Measurements from ENCODE around the gene ZNF24. TPM values are rescaled to one million over a fixed set of nuclear protein-coding genes. Genes with fewer than 3 reads are reported as not detected.

The ZNF24 gene
- total RNA-seq, 2 donors from 2014 or later: 27.5 to 33.9 TPM

- peaks cover 0 to 15% of the 10 kb centered on the region in 2 donors for H3K4me1 ChIP-seq
- H3K36me3 ChIP-seq: peaks cover 74% of the 10 kb centered on the region
- H3K27ac ChIP-seq: no peak overlapping the region
- DNase-seq (ENCODE audit: low spot score): no peak
- no peaks in the 10 kb centered on the region for H3K9me3 ChIP-seq
- no peak for TF ChIP-seq CTCF (IDR thresholded peaks at IDR 0.05)
- H3K27me3 ChIP-seq: no peaks in the 10 kb centered on the region
- no peak overlapping the region for H3K4me3 ChIP-seq
These were observed 10.0 kb downstream of the ZNF24 start for GRCh38 chr18:35334212-35334611.

- H3K4me3 ChIP-seq: no peak overlapping the region
- peaks cover 47% of the 10 kb centered on the region for H3K36me3 ChIP-seq
- no peaks in the 10 kb centered on the region for H3K9me3 ChIP-seq
- DNase-seq (ENCODE audit: low spot score): no peak
- H3K27ac ChIP-seq: no peak overlapping the region
- no peaks in the 10 kb centered on the region for H3K27me3 ChIP-seq
- TF ChIP-seq CTCF (IDR thresholded peaks at IDR 0.05): no peak
- H3K4me1 ChIP-seq: peaks cover 0 to 15% of the 10 kb centered on the region in 2 donors
These were observed 12.7 kb downstream of the ZNF24 start for GRCh38 chr18:35331367-35332087.

GRCh38 chr18:35328868-35329267 is 15.4 kb downstream of the ZNF24 start:
- no peak overlapping the region for H3K27ac ChIP-seq
- TF ChIP-seq CTCF (IDR thresholded peaks at IDR 0.05): no peak
- no peak overlapping the region for H3K4me3 ChIP-seq
- H3K4me1 ChIP-seq: peaks cover 0 to 4% of the 10 kb centered on the region in 2 donors
- no peak for DNase-seq (ENCODE audit: low spot score)
- H3K36me3 ChIP-seq: peaks cover 23% of the 10 kb centered on the region
- no peaks in the 10 kb centered on the region for H3K27me3 ChIP-seq
- H3K9me3 ChIP-seq: no peaks in the 10 kb centered on the region

- no peaks in the 10 kb centered on the region for H3K27me3 ChIP-seq
- peaks cover 6% of the 10 kb centered on the region for H3K36me3 ChIP-seq
- H3K4me1 ChIP-seq: no peaks in the 10 kb centered on the region
- TF ChIP-seq CTCF (IDR thresholded peaks at IDR 0.05): no peak
- no peaks in the 10 kb centered on the region for H3K9me3 ChIP-seq
- no peak overlapping the region for H3K27ac ChIP-seq
- DNase-seq (ENCODE audit: low spot score): no peak
- H3K4me3 ChIP-seq: no peak overlapping the region
These were observed 17.4 kb downstream of the ZNF24 start for GRCh38 chr18:35326695-35327387.

GRCh38 chr18:35324926-35325655 is 19.1 kb downstream of the ZNF24 start:
- Histone ChIP-seq H3K27ac (no peak overlapping the region), H3K4me1 (no peaks in the 10 kb centered on the region), H3K9me3 (no peaks in the 10 kb centered on the region), H3K4me3 (no peak overlapping the region), H3K27me3 (no peaks in the 10 kb centered on the region), H3K36me3 (no peaks in the 10 kb centered on the region)
- no peak for DNase-seq (ENCODE audit: low spot score)
- TF ChIP-seq CTCF (IDR thresholded peaks at IDR 0.05): no peak

Measured in right atrium auricular region (tissue), 2 donors.